Measurements from ENCODE around the gene NAB2. TPM values are rescaled to one million over a fixed set of nuclear protein-coding genes. Genes with fewer than 3 reads are reported as not detected.

Gene NAB2
- total RNA-seq, 1 donor from 2014 or later: 10.3 TPM

DNA sequence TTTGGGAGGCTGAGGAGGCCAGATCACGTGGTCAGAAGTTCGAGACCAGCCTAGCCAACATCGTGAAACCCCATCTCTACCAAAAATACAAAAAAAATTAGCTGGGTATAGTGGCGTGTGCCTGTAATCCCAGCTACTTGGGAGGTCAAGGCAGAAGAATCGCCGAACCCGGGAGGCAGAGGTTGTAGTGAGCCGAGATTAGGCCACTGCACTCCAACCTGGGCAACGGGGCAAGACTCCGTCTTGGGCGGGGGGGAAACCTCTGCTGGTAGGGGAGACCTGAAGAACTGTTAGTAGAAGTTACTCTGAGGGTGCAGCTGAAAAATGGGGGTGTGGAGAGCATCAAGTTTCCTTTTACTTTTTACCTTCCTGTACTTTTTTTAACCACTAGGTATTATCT, 37.1 kb downstream of the NAB2 start:
- intact Hi-C loops (cut with DNase I): no loop called here
- no peak for ATAC-seq (ENCODE audit: poor library complexity)

DNA sequence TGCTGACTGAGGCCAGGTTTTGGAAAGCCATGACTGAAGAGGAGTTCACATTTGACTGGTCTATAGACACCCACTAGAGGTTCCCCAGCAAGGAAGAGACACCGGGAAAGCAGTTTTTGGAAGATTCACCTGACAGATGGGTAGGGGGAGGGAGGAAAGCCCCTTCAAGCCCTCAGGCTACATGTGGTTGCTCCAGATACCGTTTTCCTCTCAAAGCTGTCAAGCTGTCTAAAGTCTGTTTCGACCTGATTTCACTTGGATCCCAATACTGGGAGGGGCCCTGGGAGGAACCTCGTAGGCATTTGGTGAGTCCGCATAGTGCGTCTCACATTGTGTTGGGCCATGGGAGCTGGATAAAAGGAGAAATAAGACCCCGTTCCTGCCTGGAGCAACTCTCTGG, 37.6 kb downstream of the NAB2 start:
- DNase-seq: no peak
- intact Hi-C loops (cut with DNase I): no loop called here
- ATAC-seq (ENCODE audit: poor library complexity): no peak

More for the DNA sequence above, 37.1 kb downstream of the NAB2 start:
- DNase-seq: peak; percentile 23

DNA sequence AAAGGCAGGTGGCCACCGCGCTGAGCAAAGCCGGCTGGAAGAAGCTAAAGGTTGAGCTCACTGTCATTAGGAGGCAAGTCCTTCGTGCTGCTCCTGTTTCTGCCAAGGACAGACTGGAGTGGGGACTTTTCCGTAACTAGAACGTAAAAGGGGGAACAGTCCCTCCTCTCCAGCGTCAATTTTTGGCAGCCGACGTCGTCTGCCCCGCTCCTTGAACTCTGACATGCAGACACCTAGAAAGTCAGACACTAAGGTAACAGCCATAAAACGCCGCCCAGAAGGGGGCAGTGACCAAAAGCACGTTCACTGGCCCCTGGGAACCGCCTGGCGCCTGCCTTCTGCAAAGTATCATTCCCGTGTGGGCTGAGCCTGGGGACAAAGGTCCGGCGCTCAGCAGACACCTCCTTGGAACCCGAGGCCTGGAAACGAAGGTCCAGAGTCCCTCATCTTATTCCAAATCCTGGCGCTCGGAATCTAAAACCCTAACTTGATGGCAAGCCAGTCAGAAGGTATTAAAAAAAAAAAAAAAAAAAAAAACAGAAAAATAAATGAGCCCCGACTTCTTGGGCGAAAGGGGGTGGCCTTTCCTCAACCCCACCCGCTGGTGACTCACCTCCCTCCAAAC, 38.3 kb downstream of the NAB2 start:
- ATAC-seq (ENCODE audit: poor library complexity) (peak; percentile 71), DNase-seq (peak; percentile 87)
- intact Hi-C loops (cut with DNase I): no loop called here

DNA sequence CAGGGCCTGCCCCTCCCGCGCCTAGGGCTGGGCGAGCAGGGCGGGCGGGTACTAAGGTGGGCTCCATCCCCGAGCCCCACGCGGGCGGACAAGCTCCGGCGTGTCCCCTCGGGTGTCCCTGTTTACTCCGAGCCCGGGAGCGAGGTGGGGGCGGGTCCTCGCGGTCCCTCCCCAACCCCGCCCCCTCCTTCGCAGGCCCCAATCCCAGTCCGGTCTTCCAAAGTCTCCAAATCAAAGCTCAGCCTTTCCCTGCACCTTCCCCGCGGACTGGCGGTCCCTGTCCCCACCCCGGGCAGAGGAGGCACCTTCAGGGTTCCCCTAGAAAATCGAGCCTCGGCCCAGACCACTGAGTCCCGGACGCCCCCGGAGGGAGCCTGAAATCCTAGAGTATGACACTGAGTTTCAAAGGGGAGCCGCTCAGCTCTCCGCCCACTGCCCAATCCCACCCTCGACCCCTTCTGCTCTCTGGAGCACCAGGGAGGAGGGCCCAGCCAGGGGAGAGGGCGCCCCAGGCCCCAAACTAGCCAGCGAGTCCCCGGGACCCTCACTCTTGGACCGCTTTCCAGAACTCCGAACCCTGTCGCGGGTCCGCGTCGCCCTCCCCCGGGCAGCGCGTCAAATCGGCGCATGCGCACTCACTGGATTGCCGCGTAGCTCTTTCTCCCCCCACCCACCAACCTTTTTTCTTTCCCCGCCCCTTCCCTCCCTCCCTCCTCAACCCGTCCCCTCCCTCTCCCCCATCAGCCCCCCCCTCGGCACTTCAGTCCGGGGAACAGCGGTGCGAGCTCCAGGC, 39.0 kb downstream of the NAB2 start, which contains the start of gene LRP1:
TSS of gene LRP1 (plus strand) at position 758 of the 793 bp plus-strand sequence. CDS start 482 bp downstream, outside the sequence.
- intact Hi-C loops (cut with DNase I): no loop called here
- DNase-seq (peak; percentile 90), ATAC-seq (ENCODE audit: poor library complexity) (peak; percentile 82)

DNA sequence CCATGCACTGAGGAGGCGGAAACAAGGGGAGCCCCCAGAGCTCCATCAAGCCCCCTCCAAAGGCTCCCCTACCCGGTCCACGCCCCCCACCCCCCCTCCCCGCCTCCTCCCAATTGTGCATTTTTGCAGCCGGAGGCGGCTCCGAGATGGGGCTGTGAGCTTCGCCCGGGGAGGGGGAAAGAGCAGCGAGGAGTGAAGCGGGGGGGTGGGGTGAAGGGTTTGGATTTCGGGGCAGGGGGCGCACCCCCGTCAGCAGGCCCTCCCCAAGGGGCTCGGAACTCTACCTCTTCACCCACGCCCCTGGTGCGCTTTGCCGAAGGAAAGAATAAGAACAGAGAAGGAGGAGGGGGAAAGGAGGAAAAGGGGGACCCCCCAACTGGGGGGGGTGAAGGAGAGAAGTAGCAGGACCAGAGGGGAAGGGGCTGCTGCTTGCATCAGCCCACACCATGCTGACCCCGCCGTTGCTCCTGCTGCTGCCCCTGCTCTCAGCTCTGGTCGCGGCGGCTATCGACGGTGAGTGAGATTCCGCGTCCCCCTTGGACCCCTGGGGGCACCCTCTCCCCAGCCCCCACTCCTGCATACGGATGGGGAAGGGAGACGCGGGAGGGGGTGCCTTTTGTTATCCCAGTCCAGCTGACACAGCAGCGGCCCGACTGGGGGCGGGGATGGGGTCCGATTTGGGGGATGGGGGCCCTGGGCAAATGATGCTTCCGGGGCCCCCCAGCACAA, 39.8 kb downstream of the NAB2 start:
- intact Hi-C loops (cut with DNase I): no loop called here
- ATAC-seq (ENCODE audit: poor library complexity) (no peak), DNase-seq (peak; percentile 44)

DNA sequence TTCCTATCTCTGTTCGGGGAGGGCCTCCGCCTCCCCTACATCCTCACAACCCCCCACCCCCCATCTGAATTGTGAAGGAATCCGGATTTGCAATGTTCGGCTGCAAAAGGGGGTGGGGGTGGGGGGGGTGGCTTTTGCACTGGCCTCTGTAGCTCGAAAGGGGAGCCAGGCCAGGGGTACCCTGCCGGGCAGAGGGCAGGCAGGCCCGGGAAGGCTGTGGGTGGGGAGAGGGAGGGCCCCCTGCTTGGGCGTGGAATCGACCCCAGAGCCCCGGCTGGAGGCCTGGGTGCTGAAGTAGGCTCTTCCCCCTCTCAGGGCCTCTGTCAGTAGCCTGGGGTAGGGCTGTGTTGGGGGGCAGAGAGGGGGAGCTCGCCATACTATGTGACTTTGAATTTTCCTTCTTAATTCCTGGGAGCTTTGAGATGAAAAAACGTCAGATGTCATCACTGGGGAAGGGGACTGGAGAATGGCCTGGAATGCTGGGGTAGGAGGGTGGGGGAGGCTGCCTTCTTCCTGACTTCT, 40.5 kb downstream of the NAB2 start:
- ATAC-seq (ENCODE audit: poor library complexity) (no peak), DNase-seq (peak; percentile 48)
- intact Hi-C loops (cut with DNase I): no loop called here

DNA sequence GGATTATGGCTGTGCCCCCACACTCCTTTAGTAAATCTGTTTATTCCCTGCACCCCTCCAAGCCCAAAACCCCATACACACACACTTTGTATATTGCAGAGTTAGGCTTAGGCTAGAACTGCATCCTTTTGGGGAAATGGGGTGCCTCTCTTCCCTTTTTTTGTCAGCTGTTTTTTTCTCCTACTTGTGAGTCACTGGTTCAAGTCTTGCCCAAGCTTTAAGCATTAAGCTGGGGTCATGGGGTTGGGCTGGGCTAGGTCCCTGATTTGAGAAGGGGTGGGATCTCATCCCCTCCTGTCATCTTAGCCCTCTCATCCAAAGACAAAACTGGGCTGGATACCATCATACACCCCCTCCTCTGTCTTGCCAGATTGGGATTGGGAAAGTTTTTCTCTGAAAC, 41.0 kb downstream of the NAB2 start:
- ATAC-seq (ENCODE audit: poor library complexity) (no peak), DNase-seq (peak; percentile 46)
- intact Hi-C loops (cut with DNase I): no loop called here

DNA sequence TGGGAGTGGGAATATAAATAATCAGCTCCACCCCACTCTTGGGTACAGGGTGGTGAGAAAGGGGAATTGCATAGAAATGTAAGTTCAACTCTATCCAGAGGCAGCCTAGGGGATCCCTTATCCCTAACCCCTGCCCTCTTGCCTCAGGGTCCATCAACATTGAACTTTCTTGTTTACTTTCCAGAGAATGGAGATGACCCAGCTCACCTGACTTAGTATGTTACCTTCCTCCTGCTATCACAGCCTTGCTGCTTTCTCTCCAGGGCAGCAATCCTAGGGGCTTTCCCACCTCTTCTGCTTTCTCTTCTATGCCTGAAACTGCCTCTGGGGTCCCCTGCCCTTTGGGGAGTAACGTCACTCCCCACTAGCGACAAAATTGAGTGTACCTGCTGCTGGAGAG, 42.0 kb downstream of the NAB2 start:
- intact Hi-C loops (cut with DNase I): no loop called here
- no peak for ATAC-seq (ENCODE audit: poor library complexity)
- DNase-seq: no peak

DNA sequence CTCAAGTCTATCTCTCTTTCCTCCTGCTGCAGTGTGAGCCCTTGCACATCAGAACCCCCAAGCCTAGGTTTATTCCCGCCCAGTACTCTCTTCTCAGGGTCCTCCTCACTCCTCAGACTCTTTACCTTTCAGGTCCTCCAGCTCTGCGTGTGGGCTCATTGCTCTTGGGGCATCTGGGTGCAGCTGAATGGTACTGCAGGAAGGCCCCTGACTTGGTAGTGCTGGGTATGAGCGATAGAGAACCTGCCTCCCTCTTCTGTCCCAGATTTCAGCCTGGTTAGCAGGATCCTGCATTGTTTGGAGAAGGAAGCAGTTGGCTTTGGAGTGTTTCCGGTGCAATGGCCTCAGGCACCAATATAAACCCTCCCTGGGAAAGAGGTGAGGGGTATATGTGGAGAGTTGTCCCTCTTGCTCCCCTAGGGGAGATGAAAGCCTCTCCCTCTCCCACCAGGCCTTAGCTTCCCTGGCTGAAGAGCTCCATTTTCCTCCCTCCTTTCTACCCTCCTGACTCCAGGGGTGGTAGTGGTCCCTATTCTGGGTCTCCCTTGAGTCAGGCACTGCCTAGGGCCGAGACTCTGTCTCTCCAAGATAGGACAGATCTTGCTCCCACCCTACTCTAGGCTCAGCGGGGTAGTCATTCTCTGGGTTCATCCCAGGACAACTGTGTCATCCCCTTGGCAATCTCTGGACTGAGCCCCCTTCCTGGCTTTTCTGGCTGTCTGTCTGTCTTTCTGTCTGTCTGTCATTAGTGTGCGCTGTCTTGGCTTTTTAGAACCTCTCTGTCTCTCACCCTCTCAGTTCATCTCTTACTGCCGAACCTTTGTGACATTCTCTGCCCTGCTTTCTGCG, 43.2 kb downstream of the NAB2 start:
- no peak for ATAC-seq (ENCODE audit: poor library complexity)
- intact Hi-C loops (cut with DNase I): no loop called here
- peak; percentile 22 for DNase-seq

DNA sequence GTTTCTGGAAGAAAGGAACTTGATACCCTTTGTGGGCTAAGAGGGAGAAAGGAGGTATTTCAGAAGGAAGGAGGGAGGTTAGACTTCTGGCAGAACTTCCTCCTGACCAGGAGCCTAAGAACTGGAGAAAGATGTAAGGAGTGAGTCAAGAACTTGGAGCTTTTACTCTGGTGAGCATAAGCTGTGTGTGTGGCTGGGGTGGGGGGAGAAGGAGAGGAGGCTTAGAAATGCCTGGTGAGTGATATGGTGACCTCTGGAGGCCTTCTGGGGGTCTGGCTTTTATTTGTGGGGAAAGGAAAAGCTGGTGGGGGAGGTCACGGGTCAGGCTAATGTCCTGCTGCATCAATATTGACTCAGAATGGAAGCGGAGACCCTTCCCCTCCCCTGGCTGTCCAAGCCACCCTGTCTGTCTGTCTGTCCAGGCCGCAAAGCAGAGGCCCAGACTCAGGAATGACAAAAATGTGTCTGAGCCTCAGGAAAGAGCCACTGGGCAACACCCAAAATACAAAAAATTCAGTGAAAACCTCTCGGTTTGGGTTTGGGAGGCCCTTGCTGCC, 44.2 kb downstream of the NAB2 start:
- ATAC-seq (ENCODE audit: poor library complexity) (no peak), DNase-seq (peak; percentile 30)
- intact Hi-C loops (cut with DNase I): no loop called here

DNA sequence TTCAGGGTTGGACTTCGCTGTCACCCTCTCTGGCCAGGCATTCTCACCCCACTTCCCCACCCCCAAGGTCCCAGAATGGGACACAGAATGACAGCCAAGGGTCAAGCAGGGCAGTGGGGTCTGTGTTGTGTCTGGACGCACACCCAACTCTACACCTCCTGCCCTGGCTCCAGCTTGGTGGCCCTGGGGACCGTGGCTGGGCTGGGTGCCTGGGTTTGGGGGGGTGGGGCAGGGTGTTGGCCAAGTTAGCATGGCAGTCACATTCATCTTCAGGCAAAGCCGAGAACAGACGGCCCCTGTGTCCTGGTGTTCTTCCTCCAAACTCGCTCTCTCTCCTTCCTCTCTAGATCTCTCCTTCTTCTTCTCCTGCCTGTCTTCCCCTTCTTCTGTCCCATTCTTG, 45.0 kb downstream of the NAB2 start:
- intact Hi-C loops (cut with DNase I): no loop called here
- ATAC-seq (ENCODE audit: poor library complexity) (peak; percentile 63), DNase-seq (peak; percentile 78)

DNA sequence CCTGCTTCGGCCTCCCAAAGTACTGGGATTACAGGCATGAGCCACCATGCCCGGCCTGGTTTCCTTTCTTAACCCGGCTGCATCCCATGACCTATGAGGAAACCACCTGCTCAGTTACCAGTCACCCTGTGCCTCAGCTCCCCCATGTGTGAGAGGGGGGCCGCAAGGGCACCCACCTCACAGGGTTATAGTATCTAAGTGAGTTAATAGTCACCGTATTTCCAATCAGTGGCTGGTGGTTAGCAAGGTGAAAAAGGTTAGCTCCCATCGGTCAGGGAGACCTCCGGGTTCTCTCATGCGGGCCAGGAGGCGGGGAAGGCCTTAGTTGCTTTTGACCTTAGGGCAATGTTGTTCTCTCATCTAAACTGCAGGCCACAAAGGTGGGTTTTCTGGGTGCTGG, 46.0 kb downstream of the NAB2 start:
- no peak for ATAC-seq (ENCODE audit: poor library complexity)
- peak; percentile 35 for DNase-seq
- intact Hi-C loops (cut with DNase I): no loop called here

DNA sequence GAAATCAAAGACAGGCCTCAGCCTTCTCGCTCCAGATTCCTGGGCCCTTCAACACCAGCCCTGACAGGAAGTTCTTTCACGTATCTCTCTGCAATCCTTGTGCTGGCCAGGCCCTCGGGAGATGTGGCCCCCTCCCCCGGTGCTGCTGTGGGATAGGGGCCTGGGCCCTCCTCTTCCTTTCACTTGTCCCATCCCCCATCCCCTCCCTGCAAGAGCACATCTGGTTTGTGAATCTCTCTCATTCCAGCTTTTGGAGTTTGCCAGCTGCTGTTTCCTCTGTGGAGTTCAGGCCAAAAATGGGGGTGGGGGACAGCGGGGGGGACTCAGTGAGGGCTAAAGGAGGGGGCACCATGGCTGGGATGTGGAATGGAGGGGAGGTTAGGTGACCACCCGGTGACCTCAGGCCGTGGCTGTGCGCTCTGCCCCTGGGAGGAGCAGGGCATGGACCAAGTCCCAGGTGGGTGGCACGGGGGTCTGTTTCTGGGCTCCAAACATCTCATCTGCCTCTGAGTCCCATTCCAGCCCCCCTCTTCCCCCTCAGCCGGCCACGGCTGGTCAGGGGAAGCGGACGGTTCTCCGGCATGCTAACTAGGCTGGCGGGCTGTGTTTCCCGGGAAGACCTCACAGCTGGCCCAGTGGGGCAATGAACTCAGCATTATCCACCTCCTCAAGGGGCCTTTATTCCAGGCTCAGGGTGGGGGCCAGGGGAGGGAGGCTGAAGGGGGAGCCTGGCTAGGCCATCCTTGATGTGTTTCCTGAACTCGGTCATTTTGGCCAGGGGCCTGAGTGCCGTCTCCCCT, 46.8 kb downstream of the NAB2 start:
- ATAC-seq (ENCODE audit: poor library complexity) (peak; percentile 40), DNase-seq (peak; percentile 83)
- intact Hi-C loops (cut with DNase I): no loop called here

DNA sequence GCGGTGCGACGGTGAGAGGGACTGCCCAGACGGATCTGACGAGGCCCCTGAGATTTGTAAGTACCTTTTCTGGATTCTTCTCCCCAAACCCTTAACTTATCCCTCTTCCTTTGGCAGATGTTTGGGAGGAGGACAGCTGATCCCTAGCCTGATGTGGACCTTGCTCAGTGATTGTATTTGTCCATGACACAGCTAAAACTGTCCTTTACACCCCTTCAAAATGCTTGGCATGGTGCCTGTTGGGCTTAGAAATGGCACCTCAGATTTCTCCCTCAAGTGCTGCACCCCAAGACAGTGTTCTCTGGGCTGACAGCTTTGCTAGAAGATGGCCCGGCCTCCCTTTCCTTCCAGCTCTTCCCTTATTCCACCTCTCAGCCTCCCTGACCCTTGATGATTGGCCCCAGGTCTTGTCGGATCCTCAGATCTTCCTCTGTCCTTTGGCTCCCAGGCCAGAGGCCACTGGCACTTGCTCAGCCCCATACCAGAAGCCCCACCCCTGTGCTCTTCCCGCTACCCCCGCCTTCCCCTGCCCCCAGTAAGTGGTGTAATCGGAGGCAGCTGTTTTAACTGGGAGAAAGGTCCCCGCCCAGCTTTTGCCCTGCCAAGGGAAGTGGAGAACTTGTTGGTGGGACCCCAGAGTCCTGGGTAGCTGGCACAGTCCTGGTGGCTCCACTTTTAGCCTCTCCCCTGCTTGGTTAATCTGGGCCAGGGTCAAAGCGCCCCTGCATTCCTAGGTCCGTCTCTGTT, 49.8 kb downstream of the NAB2 start:
- ATAC-seq (ENCODE audit: poor library complexity): peak; percentile 70
- peak; percentile 94 for DNase-seq
- intact Hi-C loops (cut with DNase I): no loop called here

DNA sequence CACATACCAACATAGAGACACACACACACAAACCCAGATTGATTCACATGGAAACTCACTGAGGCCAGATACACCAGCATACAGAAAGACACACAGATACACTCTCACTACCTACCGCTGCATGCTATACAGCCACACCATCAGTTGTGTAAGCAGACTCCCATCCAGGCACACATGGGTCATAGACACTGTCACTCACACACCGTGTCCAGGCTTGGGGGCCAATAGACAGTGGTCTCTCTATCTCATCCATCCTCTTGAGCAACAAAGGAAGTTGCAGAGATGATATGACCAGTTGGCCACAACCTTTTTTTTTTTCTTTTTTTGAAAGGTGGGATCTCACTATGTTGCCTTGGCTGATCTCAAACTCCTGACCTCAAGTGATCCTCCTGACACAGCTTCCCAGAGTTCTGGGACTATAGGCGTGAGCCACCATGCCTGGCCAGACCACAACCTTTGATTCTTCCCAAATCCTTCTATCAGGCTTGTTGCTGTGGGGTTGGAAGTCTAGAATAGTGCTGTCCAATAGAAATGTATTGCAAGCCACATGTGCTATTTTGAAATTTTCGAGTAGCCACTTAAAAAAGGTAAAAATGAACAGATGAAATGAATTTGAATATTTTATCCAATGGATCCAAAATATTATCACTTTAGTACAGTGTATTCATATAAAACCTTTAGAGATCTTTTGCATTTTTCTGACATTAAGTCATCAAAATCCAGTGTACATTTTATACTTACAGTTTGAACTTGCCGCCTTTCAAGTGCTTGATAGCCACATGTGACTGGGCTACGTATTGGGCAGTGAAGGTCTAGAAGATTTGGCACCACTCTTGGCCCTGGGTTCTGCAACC, 51.1 kb downstream of the NAB2 start:
- DNase-seq: no peak
- no peak for ATAC-seq (ENCODE audit: poor library complexity)
- intact Hi-C loops (cut with DNase I): no loop called here

DNA sequence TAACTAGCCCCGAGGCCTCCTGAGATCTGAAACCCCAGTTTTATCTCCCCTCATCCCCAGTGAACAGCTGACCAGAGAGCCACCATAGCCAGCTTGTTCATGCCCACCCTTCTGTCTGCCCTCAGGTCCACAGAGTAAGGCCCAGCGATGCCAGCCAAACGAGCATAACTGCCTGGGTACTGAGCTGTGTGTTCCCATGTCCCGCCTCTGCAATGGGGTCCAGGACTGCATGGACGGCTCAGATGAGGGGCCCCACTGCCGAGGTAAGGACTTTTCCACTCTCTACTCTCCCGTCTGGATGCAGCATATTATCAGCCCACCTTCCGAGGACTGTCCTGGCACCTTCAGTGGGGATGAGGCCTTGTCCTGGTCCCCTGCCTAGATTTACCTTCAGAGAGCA, 52.3 kb downstream of the NAB2 start:
- intact Hi-C loops (cut with DNase I): no loop called here
- ATAC-seq (ENCODE audit: poor library complexity): no peak
- DNase-seq: peak; percentile 25

All from Right ventricle myocardium superior (tissue), 1 donor.